GM23338 (cell line): ENCODE measurements around the gene PLEKHA7. TPM values are rescaled to one million over a fixed set of nuclear protein-coding genes. Genes with fewer than 3 reads are reported as not detected.

Experiments used
- ATAC-seq: fragments of 200-7000 bp; cut with Tn5 transposase; 3 replicates; pipeline ENCODE4 v1.9.1; 2020
- DNase-seq: peaks from one replicate; pipeline ENCODE4 v3.0.0-alpha.2; 2015; ENCODE audit warnings: low spot score
- H2AFZ ChIP-seq: fragments of 200-600 bp; sonication (generic); 2 replicates; pipeline ENCODE4 v1.8.0; 2016; ENCODE audit warnings: antibody characterized with exemption, mild to moderate bottlenecking, moderate library complexity
- H3F3A ChIP-seq: fragments of 200-600 bp; sonication (generic); replicated peaks from 2 replicates; pipeline ENCODE4 v1.8.0; 2017; ENCODE audit warnings: antibody characterized with exemption, mixed run types, low read depth
- H3K27ac ChIP-seq: fragments of 200-600 bp; sonication (generic); 2 replicates; pipeline ENCODE4 v1.6.1; 2016; ENCODE audit warnings: low read depth
- H3K27me3 ChIP-seq: fragments of 200-600 bp; sonication (generic); 2 replicates; pipeline ENCODE4 v1.8.0; 2016; ENCODE audit warnings: mild to moderate bottlenecking, mixed run types, moderate library complexity; ENCODE audit not compliant: insufficient read depth
- H3K36me3 ChIP-seq: fragments of 200-600 bp; sonication (generic); 2 replicates; pipeline ENCODE4 v1.8.0; 2016; ENCODE audit warnings: mild to moderate bottlenecking; ENCODE audit not compliant: insufficient read depth
- H3K4me1 ChIP-seq: fragments of 200-600 bp; sonication (generic); 2 replicates; pipeline ENCODE4 v1.8.0; 2016; ENCODE audit warnings: mild to moderate bottlenecking, moderate library complexity; ENCODE audit not compliant: insufficient read depth
- H3K4me2 ChIP-seq: fragments of 200-600 bp; sonication (generic); 2 replicates; pipeline ENCODE4 v1.7.1; 2017; ENCODE audit warnings: mixed run types
- H3K4me3 ChIP-seq: fragments of 200-600 bp; sonication (generic); 2 replicates; pipeline ENCODE4 v1.6.1; 2016; ENCODE audit warnings: mixed run types
- H3K79me2 ChIP-seq: fragments of 200-600 bp; sonication (generic); replicated peaks from 2 replicates; pipeline ENCODE4 v1.8.0; 2017; ENCODE audit warnings: mild to moderate bottlenecking; ENCODE audit not compliant: insufficient read depth
- H3K9me2 ChIP-seq: fragments of 200-600 bp; sonication (generic); 2 replicates; pipeline ENCODE4 v1.8.0; 2017; ENCODE audit not compliant: insufficient read depth
- H4K20me1 ChIP-seq: fragments of 200-600 bp; sonication (generic); replicated peaks from 2 replicates; pipeline ENCODE4 v1.8.0; 2017; ENCODE audit warnings: mild to moderate bottlenecking; ENCODE audit not compliant: insufficient read depth
- H3K27ac Mint-ChIP-seq: 2 replicates; pipeline ENCODE4 v1.8.0; 2020; ENCODE audit warnings: inconsistent platforms, mild to moderate bottlenecking, moderate library complexity, mixed read lengths
- H3K27me3 Mint-ChIP-seq: 3 replicates; pipeline ENCODE4 v1.8.0; 2022; ENCODE audit warnings: low read depth, mild to moderate bottlenecking, moderate library complexity, mixed read lengths, inconsistent platforms; ENCODE audit not compliant: insufficient read depth, poor library complexity
- H3K36me3 Mint-ChIP-seq: 3 replicates; pipeline ENCODE4 v1.8.0; 2021; ENCODE audit warnings: low read depth, mild to moderate bottlenecking, inconsistent platforms, moderate library complexity, mixed read lengths
- H3K4me1 Mint-ChIP-seq: 3 replicates; pipeline ENCODE4 v1.8.0; 2020; ENCODE audit warnings: mild to moderate bottlenecking, inconsistent platforms, mixed read lengths
- H3K4me3 Mint-ChIP-seq: 3 replicates; pipeline ENCODE4 v1.8.0; 2021; ENCODE audit warnings: moderate library complexity, mild to moderate bottlenecking, inconsistent platforms, mixed read lengths
- H3K9me3 Mint-ChIP-seq: 3 replicates; pipeline ENCODE4 v1.8.0; 2020; ENCODE audit warnings: moderate library complexity, mild to moderate bottlenecking, inconsistent platforms, mixed read lengths
- NANOG ChIP-seq: IDR thresholded peaks from 2 replicates; pipeline ENCODE4 v1.6.1; 2016; ENCODE audit warnings: antibody characterized with exemption, borderline replicate concordance
- REST ChIP-seq: IDR thresholded peaks from one replicate; pipeline ENCODE4 v1.6.1; 2018; ENCODE audit warnings: antibody characterized with exemption; ENCODE audit not compliant: unreplicated experiment
- STAT1 ChIP-seq: IDR thresholded peaks from one replicate; pipeline ENCODE4 v1.6.1; 2016; ENCODE audit warnings: antibody characterized with exemption; ENCODE audit not compliant: unreplicated experiment
- polyA plus RNA-seq: library from polyadenylated mRNA; unstranded; fragments of >200 nt; fragmentation: Nextera tagmentation; extraction: Ambion mirVana; gene quantifications from 2 replicates; pipeline ENCODE4 v1.2.1, GENCODE V29; 2016
- total RNA-seq: library from RNA; depleted of rRNA; stranded (reverse); fragments of >200 nt; shearing (Covaris generic); gene quantifications from 2 replicates; pipeline ENCODE4 v1.2.3, GENCODE V29; 2014
- TF ChIP-seq, protein P1 (sequence below): IDR thresholded peaks from 2 replicates; pipeline ENCODE4 v1.6.1; 2016; ENCODE audit warnings: antibody characterized with exemption

Gene PLEKHA7
- total and polyA plus RNA-seq, 2 experiments from 2014 or later: 9.7 to 15.8 TPM

DNA sequence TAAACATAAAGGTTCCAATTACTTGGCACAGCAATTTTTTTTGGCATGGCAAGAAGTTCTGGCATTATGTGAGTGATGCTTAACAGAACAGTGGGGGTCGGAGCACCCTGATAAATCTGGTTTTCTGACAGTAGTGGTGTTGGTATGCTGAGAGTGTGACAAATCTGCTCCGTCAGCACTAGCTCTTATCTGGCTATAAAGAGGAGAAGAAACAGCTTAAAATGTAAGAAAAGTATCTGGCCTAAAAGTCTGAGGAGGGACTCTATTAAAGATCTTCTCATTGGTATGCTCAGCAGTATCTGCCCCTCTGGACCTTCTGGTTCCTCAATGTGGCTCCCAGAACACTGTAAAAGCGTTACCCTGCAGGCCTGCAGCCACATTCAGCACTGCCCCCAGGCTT lies 137.4 kb downstream of the PLEKHA7 start:
- no peak overlapping the region for H3K27ac ChIP-seq
- H3K4me1 ChIP-seq: peaks cover 14% of the 10 kb centered on the region; the same call in 1 of the 2 replicates
- Mint-ChIP-seq H3K4me3 (no peak overlapping the region), H3K36me3 (no peaks in the 10 kb centered on the region), H3K27me3 (peaks cover 8% of the 10 kb centered on the region), H3K4me1 (peaks cover 44% of the 10 kb centered on the region), H3K27ac (no peak overlapping the region), H3K9me3 (no peaks in the 10 kb centered on the region)
- H3K27me3 ChIP-seq: no peaks in the 10 kb centered on the region
- H3K4me3 ChIP-seq: no peak overlapping the region
- ATAC-seq: no peak
- H3K36me3 ChIP-seq: no peaks in the 10 kb centered on the region
- TF ChIP-seq STAT1: no peak
- no peak for DNase-seq
- no peak overlapping the region for H3K4me2 ChIP-seq
- no peak overlapping the region for H2AFZ ChIP-seq
- peaks cover 7% of the 10 kb centered on the region; the same call in 1 of the 2 replicates for H4K20me1 ChIP-seq
- 0 out of 2 replicates have a peak, but pooled peaks cover 6% of the 10 kb centered on the region for H3K9me2 ChIP-seq
- no peaks in the 10 kb centered on the region for H3F3A ChIP-seq
- no peaks in the 10 kb centered on the region; the same call in 1 of the 2 replicates for H3K79me2 ChIP-seq

DNA sequence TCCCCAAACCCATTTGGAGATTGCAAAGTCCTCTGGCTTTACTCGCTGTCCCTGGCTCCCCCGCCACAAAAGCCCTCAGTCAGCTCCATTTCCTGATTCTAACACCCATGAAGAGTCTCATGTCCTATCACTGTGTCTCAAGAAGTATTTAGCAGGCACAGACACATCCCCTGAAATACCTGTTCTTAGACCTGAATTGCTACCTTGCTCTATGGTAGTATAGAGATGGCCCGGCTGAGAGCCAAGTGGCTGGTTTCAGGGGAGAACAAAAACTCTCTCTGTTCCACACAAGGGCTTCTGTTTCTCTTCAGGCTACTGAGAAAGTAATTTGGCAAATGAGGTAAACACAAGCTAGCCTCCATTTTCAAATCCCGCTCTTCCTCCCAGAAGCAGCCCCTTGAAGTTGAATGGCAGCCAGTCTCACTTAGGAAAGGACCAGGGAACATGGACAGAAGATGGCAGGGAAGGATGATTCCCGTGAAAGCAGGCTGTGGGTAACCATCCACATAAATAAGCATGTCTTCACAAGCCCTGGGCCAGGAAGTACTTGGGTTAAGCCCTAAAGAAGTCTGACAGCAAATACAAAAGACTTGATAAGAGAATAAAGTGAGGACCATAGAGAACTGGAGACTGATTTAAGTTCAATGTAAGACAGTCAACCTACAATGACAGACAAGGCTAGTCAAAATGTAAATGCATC lies 138.0 kb downstream of the PLEKHA7 start:
- no peak overlapping the region for H3K4me3 ChIP-seq

More for the DNA sequence above, 138.0 kb downstream of the PLEKHA7 start:
- H3K27ac ChIP-seq: no peak overlapping the region
- H3K27me3 Mint-ChIP-seq: peaks cover 8% of the 10 kb centered on the region
- peaks cover 2% of the 10 kb centered on the region; the same call in 1 of the 2 replicates for H4K20me1 ChIP-seq
- 0 out of 2 replicates have a peak, but pooled peaks cover 6% of the 10 kb centered on the region for H3K9me2 ChIP-seq
- no peaks in the 10 kb centered on the region for H3K27me3 ChIP-seq
- DNase-seq: no peak
- no peak for ATAC-seq
- TF ChIP-seq REST (no peak), NANOG (no peak)
- TF ChIP-seq, protein P1, sequence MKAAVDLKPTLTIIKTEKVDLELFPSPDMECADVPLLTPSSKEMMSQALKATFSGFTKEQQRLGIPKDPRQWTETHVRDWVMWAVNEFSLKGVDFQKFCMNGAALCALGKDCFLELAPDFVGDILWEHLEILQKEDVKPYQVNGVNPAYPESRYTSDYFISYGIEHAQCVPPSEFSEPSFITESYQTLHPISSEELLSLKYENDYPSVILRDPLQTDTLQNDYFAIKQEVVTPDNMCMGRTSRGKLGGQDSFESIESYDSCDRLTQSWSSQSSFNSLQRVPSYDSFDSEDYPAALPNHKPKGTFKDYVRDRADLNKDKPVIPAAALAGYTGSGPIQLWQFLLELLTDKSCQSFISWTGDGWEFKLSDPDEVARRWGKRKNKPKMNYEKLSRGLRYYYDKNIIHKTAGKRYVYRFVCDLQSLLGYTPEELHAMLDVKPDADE: no peak
- peak overlapping the region; percentile 39; the same call in 1 of the 2 replicates for H3K27ac Mint-ChIP-seq
- H3F3A ChIP-seq: no peaks in the 10 kb centered on the region
- no peak overlapping the region for H3K4me2 ChIP-seq
- H3K4me1 Mint-ChIP-seq: peaks cover 38% of the 10 kb centered on the region
- peaks cover 14% of the 10 kb centered on the region; the same call in 1 of the 2 replicates for H3K4me1 ChIP-seq
- H3K9me3 Mint-ChIP-seq: no peaks in the 10 kb centered on the region
- no peaks in the 10 kb centered on the region for H3K36me3 ChIP-seq
- no peaks in the 10 kb centered on the region for H3K36me3 Mint-ChIP-seq
- H2AFZ ChIP-seq: no peak overlapping the region
- H3K4me3 Mint-ChIP-seq: no peak overlapping the region
- H3K79me2 ChIP-seq: no peaks in the 10 kb centered on the region
